Tibial nerve (tissue), 4 donors: ENCODE data around the gene ECPAS.

Experiments
- EP300 ChIP-seq, 2 donors: sonication (generic); formaldehyde crosslinking; IDR thresholded peaks; one replicate each; pipeline ENCODE4 v1.6.1; 2017; ENCODE audit warnings: antibody characterized with exemption in 2 of 2, mild to moderate bottlenecking in 1 of 2
- POLR2A ChIP-seq, 2 donors: fragments of 450-650 bp; IDR thresholded peaks; one replicate each; pipeline ENCODE4 v1.6.1; 2017; ENCODE audit warnings: antibody characterized with exemption in 2 of 2, mild to moderate bottlenecking in 2 of 2, moderate library complexity in 2 of 2
- TF ChIP-seq, protein P1 (sequence below), 5 experiments: fragments of 200-600 bp in 3 of 5; fragments of 450-650 bp in 2 of 5; sonication (generic) in 3 of 5; IDR thresholded peaks; one replicate each; pipeline ENCODE4 v1.5.1; 2016 to 2019; ENCODE audit warnings: antibody characterized with exemption in 5 of 5, mild to moderate bottlenecking in 3 of 5, moderate library complexity in 2 of 5

DNA sequence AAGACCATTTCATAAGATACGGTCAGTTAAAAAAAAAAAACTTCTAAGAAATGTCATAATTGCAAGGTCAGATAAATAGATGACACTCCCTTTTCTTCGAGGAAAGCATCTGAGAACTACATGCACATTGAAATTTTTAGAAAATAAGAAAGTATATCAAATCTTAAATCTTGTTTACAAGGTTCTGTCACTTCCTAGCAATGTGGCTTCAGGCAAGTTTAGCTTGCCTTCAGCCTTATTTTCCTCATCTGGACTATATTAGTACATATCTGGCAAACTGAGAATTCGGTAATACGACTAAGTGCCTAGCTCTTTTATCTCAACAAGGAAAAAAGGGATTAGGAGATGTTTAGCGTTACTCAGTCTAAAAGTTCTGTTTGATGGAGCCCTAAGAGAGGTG lies 121.7 kb downstream of the ECPAS start:
- TF ChIP-seq, protein P1, sequence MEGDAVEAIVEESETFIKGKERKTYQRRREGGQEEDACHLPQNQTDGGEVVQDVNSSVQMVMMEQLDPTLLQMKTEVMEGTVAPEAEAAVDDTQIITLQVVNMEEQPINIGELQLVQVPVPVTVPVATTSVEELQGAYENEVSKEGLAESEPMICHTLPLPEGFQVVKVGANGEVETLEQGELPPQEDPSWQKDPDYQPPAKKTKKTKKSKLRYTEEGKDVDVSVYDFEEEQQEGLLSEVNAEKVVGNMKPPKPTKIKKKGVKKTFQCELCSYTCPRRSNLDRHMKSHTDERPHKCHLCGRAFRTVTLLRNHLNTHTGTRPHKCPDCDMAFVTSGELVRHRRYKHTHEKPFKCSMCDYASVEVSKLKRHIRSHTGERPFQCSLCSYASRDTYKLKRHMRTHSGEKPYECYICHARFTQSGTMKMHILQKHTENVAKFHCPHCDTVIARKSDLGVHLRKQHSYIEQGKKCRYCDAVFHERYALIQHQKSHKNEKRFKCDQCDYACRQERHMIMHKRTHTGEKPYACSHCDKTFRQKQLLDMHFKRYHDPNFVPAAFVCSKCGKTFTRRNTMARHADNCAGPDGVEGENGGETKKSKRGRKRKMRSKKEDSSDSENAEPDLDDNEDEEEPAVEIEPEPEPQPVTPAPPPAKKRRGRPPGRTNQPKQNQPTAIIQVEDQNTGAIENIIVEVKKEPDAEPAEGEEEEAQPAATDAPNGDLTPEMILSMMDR (IDR thresholded peaks at IDR 0.05) = no peak
- no peak for TF ChIP-seq POLR2A (IDR thresholded peaks at IDR 0.05)
- no peak for TF ChIP-seq EP300 (IDR thresholded peaks at IDR 0.05)
